ENCODE data around the gene AKR1B1.
"Not testable (repeated sequence)": the region's sequence is repeated elsewhere in the genome, so short reads cannot be mapped to it uniquely, and the experiment has no call there.

DNA sequence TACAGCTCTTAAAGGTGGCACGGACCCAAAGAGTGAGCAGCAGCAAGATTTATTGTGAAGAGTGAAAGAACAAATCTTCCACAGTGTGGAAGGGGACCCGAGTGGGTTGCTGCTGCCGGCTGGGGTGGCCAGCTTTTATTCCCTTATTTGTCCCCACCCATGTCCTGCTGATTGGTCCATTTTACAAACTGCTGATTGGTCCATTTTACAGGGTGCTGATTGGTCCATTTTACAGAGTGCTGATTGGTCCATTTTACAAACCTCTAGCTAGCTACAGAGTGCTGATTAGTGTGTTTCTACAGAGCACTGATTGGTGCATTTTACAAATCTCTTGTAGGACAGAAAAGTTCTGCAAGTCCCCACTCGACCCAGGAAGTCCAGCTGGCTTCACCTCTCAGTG lies 28.8 kb upstream of the AKR1B1 start:
- TF ChIP-seq, protein P1, sequence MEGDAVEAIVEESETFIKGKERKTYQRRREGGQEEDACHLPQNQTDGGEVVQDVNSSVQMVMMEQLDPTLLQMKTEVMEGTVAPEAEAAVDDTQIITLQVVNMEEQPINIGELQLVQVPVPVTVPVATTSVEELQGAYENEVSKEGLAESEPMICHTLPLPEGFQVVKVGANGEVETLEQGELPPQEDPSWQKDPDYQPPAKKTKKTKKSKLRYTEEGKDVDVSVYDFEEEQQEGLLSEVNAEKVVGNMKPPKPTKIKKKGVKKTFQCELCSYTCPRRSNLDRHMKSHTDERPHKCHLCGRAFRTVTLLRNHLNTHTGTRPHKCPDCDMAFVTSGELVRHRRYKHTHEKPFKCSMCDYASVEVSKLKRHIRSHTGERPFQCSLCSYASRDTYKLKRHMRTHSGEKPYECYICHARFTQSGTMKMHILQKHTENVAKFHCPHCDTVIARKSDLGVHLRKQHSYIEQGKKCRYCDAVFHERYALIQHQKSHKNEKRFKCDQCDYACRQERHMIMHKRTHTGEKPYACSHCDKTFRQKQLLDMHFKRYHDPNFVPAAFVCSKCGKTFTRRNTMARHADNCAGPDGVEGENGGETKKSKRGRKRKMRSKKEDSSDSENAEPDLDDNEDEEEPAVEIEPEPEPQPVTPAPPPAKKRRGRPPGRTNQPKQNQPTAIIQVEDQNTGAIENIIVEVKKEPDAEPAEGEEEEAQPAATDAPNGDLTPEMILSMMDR (conservative IDR thresholded peaks at IDR 0.05 in 1 of 2, IDR thresholded peaks at IDR 0.05 in 1 of 2; ENCODE audit: low read depth in 1 of 2, low read length in 2 of 2) = not testable (repeated sequence)
- not testable (repeated sequence) for TF ChIP-seq EZH2 (IDR thresholded peaks at IDR 0.05; ENCODE audit: low read length, missing control alignments)
